Trophoblast cell (in vitro differentiated cells and primary cell): ENCODE data around the gene SCYGR2.

Source experiments
- DNase-seq, 2 donors: peaks; one replicate each; pipeline ENCODE4 v3.0.0-alpha.2; 2016
- H2AFZ ChIP-seq: 2 replicates; pipeline ENCODE4 v1.6.1; 2013; ENCODE audit warnings: low read length, moderate library complexity, mild to moderate bottlenecking; ENCODE audit not compliant: insufficient read depth, poor library complexity
- H2AK5ac ChIP-seq: 2 replicates; pipeline ENCODE4 v1.6.1; 2013; ENCODE audit warnings: mild to moderate bottlenecking, low read length
- H2BK120ac ChIP-seq: 2 replicates; pipeline ENCODE4 v1.6.1; 2013; ENCODE audit warnings: low read length, mild to moderate bottlenecking, moderate library complexity; ENCODE audit not compliant: insufficient read depth, poor library complexity
- H2BK12ac ChIP-seq: 2 replicates; pipeline ENCODE4 v1.6.1; 2013; ENCODE audit warnings: mild to moderate bottlenecking, low read length, moderate library complexity
- H2BK5ac ChIP-seq: 2 replicates; pipeline ENCODE4 v1.6.1; 2013; ENCODE audit warnings: low read length, low read depth, moderate library complexity, mild to moderate bottlenecking; ENCODE audit not compliant: poor library complexity
- H3K14ac ChIP-seq: 2 replicates; pipeline ENCODE4 v1.6.1; 2013; ENCODE audit warnings: mild to moderate bottlenecking, low read length
- H3K18ac ChIP-seq: 2 replicates; pipeline ENCODE4 v1.6.1; 2013; ENCODE audit warnings: mild to moderate bottlenecking, low read length
- H3K23ac ChIP-seq: 2 replicates; pipeline ENCODE4 v1.6.1; 2013; ENCODE audit warnings: low read length
- H3K27ac ChIP-seq: 2 replicates; pipeline ENCODE4 v1.5.1; 2013; ENCODE audit warnings: low read depth, mild to moderate bottlenecking, inconsistent platforms, low read length, moderate library complexity
- H3K27me3 ChIP-seq: 2 replicates; pipeline ENCODE4 v1.6.1; 2013; ENCODE audit warnings: inconsistent platforms, mild to moderate bottlenecking, low read length, moderate library complexity; ENCODE audit not compliant: insufficient read depth
- H3K36me3 ChIP-seq, 2 experiments: 1 replicate in 1 of 2; 2 replicates in 1 of 2; pipeline ENCODE4 v1.6.1; 2013; ENCODE audit warnings: low read length in 2 of 2, mild to moderate bottlenecking in 2 of 2, moderate library complexity in 1 of 2; ENCODE audit not compliant: insufficient read depth in 2 of 2, control insufficient read depth in 1 of 2
- H3K4ac ChIP-seq: 2 replicates; pipeline ENCODE4 v1.6.1; 2013; ENCODE audit warnings: low read depth, mild to moderate bottlenecking, low read length, moderate library complexity
- H3K4me1 ChIP-seq, 2 experiments: 1 replicate in 1 of 2; 2 replicates in 1 of 2; pipeline ENCODE4 v1.6.1; 2013; ENCODE audit warnings: low read length in 2 of 2, mild to moderate bottlenecking in 2 of 2, moderate library complexity in 1 of 2; ENCODE audit not compliant: insufficient read depth in 2 of 2, control insufficient read depth in 1 of 2
- H3K4me2 ChIP-seq: 2 replicates; pipeline ENCODE4 v1.6.1; 2013; ENCODE audit warnings: inconsistent platforms, mild to moderate bottlenecking, low read length, moderate library complexity
- H3K4me3 ChIP-seq: 2 replicates; pipeline ENCODE4 v1.5.1; 2013; ENCODE audit warnings: mild to moderate bottlenecking, low read depth, low read length, inconsistent platforms
- H3K79me1 ChIP-seq: one replicate; pipeline ENCODE4 v1.6.1; 2013; ENCODE audit warnings: low read length
- H3K79me2 ChIP-seq: 2 replicates; pipeline ENCODE4 v1.6.1; 2013; ENCODE audit warnings: low read length, mild to moderate bottlenecking; ENCODE audit not compliant: control insufficient read depth, insufficient read depth, poor library complexity
- H3K9ac ChIP-seq: 2 replicates; pipeline ENCODE4 v1.6.1; 2013; ENCODE audit warnings: mild to moderate bottlenecking, low read length
- H3K9me3 ChIP-seq: 2 replicates; pipeline ENCODE4 v1.6.1; 2013; ENCODE audit warnings: low read depth, mild to moderate bottlenecking, control low read depth, inconsistent platforms, low read length; ENCODE audit not compliant: insufficient read depth
- H4K12ac ChIP-seq: 2 replicates; pipeline ENCODE4 v1.6.1; 2013; ENCODE audit warnings: low read depth, mild to moderate bottlenecking, low read length, moderate library complexity
- H4K8ac ChIP-seq: 2 replicates; pipeline ENCODE4 v1.6.1; 2013; ENCODE audit warnings: low read depth, mild to moderate bottlenecking, low read length, moderate library complexity
- H4K91ac ChIP-seq: one replicate; pipeline ENCODE4 v1.6.1; 2013; ENCODE audit warnings: low read depth, mild to moderate bottlenecking, low read length, moderate library complexity
- WGBS: extraction: QIAGEN DNeasy Blood & Tissue Kit; methylation state at CpG from one replicate; pipeline ENCODE4 v1.1.7; 2013; ENCODE audit warnings: missing lambda C conversion rate; ENCODE audit not compliant: insufficient read length, insufficient coverage; ENCODE audit errors: extremely low coverage; 5-methylcytosine and 5-hydroxymethylcytosine counted together

Gene SCYGR2

DNA sequence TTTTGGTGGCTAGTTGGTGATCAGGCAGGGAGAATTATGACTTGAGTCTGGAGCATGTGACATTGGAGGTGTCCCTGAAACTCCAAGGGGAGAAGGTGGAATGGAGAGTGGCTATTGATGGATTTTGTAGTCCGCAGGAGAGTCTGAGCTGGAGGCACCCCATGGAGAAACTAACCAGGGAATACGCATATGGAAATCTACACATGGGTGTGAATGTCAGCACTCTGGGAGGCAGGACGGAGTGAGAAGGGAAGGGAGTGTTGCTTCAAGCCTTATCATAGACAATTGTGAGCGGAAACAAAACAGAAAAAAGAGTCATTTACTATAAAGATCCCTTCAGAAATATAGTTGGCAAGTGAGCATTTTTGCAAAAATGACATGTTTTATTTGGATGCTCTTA is 17.9 kb downstream of the SCYGR2 start:
- H2BK12ac ChIP-seq, result no peak overlapping the region
- no peak overlapping the region for H3K18ac ChIP-seq
- no peak overlapping the region for H3K9ac ChIP-seq
- no peaks in the 10 kb centered on the region for H3K4me1 ChIP-seq
- no CpG with 5 or more reads among the region's 4 CpGs for WGBS
- no peak overlapping the region for H3K4ac ChIP-seq
- H4K8ac ChIP-seq, result no peak overlapping the region
- no peak overlapping the region for H3K14ac ChIP-seq
- no peak overlapping the region for H4K91ac ChIP-seq
- H4K12ac ChIP-seq, result no peak overlapping the region
- H3K27ac ChIP-seq, result no peak overlapping the region
- no peak overlapping the region for H3K4me2 ChIP-seq
- no peak overlapping the region for H3K4me3 ChIP-seq
- no peaks in the 10 kb centered on the region for H3K79me2 ChIP-seq
- no peaks in the 10 kb centered on the region for H3K27me3 ChIP-seq
- no peak overlapping the region for H3K23ac ChIP-seq
- no peak overlapping the region for H2BK120ac ChIP-seq
- H3K36me3 ChIP-seq, result no peaks in the 10 kb centered on the region
- no peak for DNase-seq
- H3K9me3 ChIP-seq, result no peaks in the 10 kb centered on the region
- no peak overlapping the region for H2BK5ac ChIP-seq
- H2AFZ ChIP-seq, result no peak overlapping the region
- no peaks in the 10 kb centered on the region for H3K79me1 ChIP-seq
- H2AK5ac ChIP-seq, result no peak overlapping the region

DNA sequence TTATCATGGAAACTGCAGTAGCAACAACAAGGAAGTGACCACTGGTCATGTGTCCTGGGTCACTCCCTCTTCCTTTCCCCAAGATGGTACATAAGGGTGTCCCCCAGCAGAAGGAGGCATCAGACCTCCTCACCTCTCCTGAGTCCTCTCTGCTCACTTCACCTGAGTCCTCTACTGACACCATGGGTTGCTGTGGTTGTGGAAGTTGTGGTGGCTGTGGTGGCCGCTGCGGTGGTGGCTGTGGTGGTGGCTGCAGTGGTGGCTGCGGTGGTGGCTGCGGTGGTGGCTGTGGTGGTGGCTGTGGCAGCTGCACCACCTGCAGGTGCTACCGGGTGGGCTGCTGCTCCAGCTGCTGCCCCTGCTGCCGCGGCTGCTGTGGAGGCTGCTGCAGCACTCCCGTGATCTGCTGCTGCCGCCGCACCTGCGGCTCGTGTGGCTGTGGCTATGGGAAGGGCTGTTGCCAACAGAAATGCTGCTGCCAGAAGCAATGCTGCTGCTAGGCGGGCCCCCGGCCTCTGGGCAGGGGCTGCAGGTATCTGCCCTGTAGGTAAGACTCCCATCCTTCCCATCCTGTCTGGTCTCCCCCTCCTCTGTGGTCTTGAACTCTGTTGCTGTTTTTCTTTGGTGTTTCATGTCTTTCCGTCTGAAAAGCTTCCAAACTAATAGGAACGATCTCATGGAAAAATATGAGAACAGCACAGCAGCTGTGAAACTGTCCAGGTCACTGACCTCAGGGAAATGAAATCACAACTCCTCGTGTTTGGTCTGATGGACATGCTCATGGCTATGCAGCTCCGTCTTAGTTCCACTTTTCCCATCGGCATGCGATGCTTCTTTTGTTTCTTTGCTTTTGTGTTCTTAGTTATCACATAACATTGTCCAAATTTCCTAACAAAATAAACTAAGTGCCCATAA is 18.9 kb downstream of the SCYGR2 start, which contains the start of gene SCYGR4:
SCYGR4 (plus strand) TSS at position 183 of the 915 bp plus-strand sequence; CDS start at position 183, 0 bp downstream.
- Histone ChIP-seq H2AFZ (no peak within 1 kb of the TSS), H3K4me2 (no peak within 1 kb of the TSS), H2BK120ac (no peak within 1 kb of the TSS), H2BK5ac (no peak within 1 kb of the TSS), H2AK5ac (no peak within 1 kb of the TSS), H3K9me3 (no peaks in the 10 kb centered on the region), H3K4ac (no peak within 1 kb of the TSS), H3K79me2 (no peaks in the 10 kb centered on the region), H3K36me3 (no peaks in the 10 kb centered on the region), H4K91ac (no peak within 1 kb of the TSS), H3K9ac (no peak within 1 kb of the TSS), H3K18ac (no peak within 1 kb of the TSS), H3K4me3 (peak within 1 kb of the TSS; percentile 42), H3K79me1 (no peaks in the 10 kb centered on the region), H2BK12ac (no peak within 1 kb of the TSS), H3K23ac (no peak within 1 kb of the TSS), H3K27ac (no peak within 1 kb of the TSS), H3K27me3 (no peaks in the 10 kb centered on the region), H4K12ac (no peak within 1 kb of the TSS), H3K14ac (no peak within 1 kb of the TSS), H3K4me1 (no peaks in the 10 kb centered on the region), H4K8ac (no peak within 1 kb of the TSS)
- WGBS, result no CpG with 5 or more reads among the region's 20 CpGs
- DNase-seq, result no peak

DNA sequence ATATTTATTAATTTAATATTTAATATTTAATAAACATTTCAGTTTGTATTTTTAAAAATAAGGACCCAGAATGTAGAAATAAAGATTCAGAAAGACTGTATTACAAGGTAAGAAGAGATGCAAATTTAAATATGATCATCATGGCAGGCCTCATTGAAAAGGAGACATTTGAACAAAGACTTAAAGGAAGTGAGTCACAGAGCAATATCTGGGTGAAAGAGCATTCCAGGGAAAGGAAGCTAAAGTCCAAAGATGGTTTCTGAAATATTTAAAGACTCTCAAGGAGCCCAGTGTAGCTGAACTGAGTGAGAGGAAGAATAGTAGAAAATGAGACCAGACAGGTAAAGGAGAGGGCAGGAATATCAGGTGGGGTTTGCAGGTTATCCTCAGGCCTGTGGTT is 24.5 kb downstream of the SCYGR2 start:
- Histone ChIP-seq H2BK5ac (no peak overlapping the region), H3K4ac (no peak overlapping the region)
- peak in 1 of 2 donors; percentile 67 for DNase-seq

DNA sequence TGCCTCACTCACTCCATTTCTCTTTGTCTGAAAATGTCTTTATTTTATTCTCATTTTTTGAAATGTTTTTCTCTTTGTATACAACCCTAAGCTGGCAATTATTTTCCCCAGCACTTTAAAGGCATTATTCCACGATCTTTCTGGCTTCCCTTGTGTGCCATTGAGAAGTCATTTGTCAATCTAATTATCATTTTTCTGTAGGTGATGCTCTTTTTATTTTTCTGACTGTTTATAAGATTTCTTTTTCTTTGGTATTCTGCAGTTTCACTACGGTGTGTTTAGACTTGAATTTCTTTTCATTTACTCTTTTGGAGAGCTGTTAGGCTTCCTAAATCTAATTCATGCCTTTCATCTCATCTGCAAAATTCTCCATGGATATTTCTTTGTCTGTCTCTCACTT is 26.7 kb downstream of the SCYGR2 start:
- H3K79me1 ChIP-seq, result no peaks in the 10 kb centered on the region
- no peak overlapping the region for H3K9ac ChIP-seq
- H4K91ac ChIP-seq, result no peak overlapping the region
- H3K27me3 ChIP-seq, result no peaks in the 10 kb centered on the region
- no peak overlapping the region for H4K8ac ChIP-seq
- no peak overlapping the region for H3K4ac ChIP-seq
- no peak overlapping the region for H2BK12ac ChIP-seq
- H3K36me3 ChIP-seq, result no peaks in the 10 kb centered on the region
- no peak overlapping the region for H2AFZ ChIP-seq
- no peaks in the 10 kb centered on the region for H3K79me2 ChIP-seq
- H3K4me3 ChIP-seq, result no peak overlapping the region
- H3K4me2 ChIP-seq, result no peak overlapping the region
- H2BK5ac ChIP-seq, result no peak overlapping the region
- DNase-seq, result no peak
- H2BK120ac ChIP-seq, result no peak overlapping the region
- H3K27ac ChIP-seq, result no peak overlapping the region
- no peak overlapping the region for H2AK5ac ChIP-seq
- H4K12ac ChIP-seq, result no peak overlapping the region
- WGBS, result no CpG with 5 or more reads among the region's 2 CpGs
- H3K14ac ChIP-seq, result no peak overlapping the region
- H3K18ac ChIP-seq, result no peak overlapping the region
- no peaks in the 10 kb centered on the region for H3K9me3 ChIP-seq
- no peaks in the 10 kb centered on the region for H3K4me1 ChIP-seq
- H3K23ac ChIP-seq, result no peak overlapping the region

More for the DNA sequence above, 24.5 kb downstream of the SCYGR2 start:
- no peak overlapping the region for H2BK120ac ChIP-seq
- H3K4me3 ChIP-seq, result no peak overlapping the region
- H3K23ac ChIP-seq, result no peak overlapping the region
- H3K18ac ChIP-seq, result no peak overlapping the region
- no peak overlapping the region for H4K91ac ChIP-seq
- no peaks in the 10 kb centered on the region for H3K79me1 ChIP-seq
- no peaks in the 10 kb centered on the region for H3K4me1 ChIP-seq
- no peaks in the 10 kb centered on the region for H3K27me3 ChIP-seq
- H2BK12ac ChIP-seq, result no peak overlapping the region
- H3K14ac ChIP-seq, result no peak overlapping the region
- no peaks in the 10 kb centered on the region for H3K9me3 ChIP-seq
- H3K27ac ChIP-seq, result no peak overlapping the region
- no peak overlapping the region for H3K4me2 ChIP-seq
- H4K8ac ChIP-seq, result no peak overlapping the region
- H2AK5ac ChIP-seq, result no peak overlapping the region
- H4K12ac ChIP-seq, result no peak overlapping the region
- H3K36me3 ChIP-seq, result no peaks in the 10 kb centered on the region
- H3K79me2 ChIP-seq, result no peaks in the 10 kb centered on the region
- H2AFZ ChIP-seq, result no peak overlapping the region
- H3K9ac ChIP-seq, result no peak overlapping the region
